ENCODE measurements around the gene DCDC1. TPM values are rescaled to one million over a fixed set of nuclear protein-coding genes. Genes with fewer than 3 reads are reported as not detected.

Gene DCDC1
- total RNA-seq, 4 donors from 2014 or later, result 0.06 to 1.7 (median 0.36) TPM; not detected in 1

- DNase-seq (ENCODE audit: low spot score) (no peak), ATAC-seq (ENCODE audit: low FRiP score) (no peak)
- TF ChIP-seq CTCF (IDR thresholded peaks at IDR 0.05), result no peak
Observed at GRCh38 chr11:31199378-31199777, 170.2 kb downstream of the DCDC1 start.

- no peak for TF ChIP-seq CTCF (IDR thresholded peaks at IDR 0.05)
- DNase-seq (ENCODE audit: low spot score), result no peak
- ATAC-seq (ENCODE audit: low FRiP score), result no peak
Observed at GRCh38 chr11:31173926-31174680, 195.4 kb downstream of the DCDC1 start.

DNA sequence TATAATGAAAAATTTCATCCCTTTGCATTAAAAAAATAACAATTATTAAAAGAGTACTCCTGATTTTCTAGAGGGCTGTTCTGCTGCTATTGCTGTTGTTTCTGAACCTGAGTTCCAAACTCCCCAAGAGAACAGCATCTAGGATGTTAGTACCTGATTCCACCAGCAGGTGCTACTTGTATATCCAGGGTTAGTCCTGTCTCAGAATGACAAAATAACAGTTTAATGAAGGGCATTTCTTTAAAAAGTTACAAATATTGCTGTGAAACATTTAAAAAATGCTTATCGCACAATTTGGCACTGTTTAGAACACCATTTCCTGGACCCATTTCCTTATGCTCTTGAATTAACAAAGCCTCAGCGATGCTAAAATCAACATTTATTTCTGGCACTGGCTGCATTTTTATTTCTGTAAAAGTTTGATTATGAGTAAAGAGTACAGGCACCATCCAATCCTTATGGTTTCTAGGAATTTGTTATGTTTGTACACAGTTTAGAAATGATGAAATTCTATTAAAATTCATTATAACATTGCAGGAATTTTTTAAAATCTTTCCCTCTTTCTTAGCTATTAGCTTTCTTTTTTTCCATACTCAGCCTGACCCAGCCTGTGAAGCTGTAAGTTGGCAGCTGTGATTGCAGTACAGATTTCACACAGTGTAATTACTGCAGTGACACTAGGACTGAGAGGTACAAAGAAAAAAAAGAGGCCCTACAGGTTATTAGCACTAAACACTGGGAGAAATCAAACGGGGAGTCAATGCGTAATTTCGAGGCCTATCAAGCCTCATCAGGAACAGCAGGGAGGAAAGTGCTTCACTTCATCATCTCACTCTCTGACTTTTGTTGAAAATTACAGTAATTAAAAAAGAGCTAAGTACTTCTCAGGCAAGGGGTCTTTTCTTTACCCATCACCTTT is 208.8 kb downstream of the DCDC1 start:
- ATAC-seq (ENCODE audit: low FRiP score), result no peak
- no peak for DNase-seq (ENCODE audit: low spot score)
- no peak for TF ChIP-seq CTCF (IDR thresholded peaks at IDR 0.05)

GRCh38 chr11:31150841-31151240 is 218.7 kb downstream of the DCDC1 start:
- no peak for ATAC-seq (ENCODE audit: low FRiP score)
- no peak for TF ChIP-seq CTCF (IDR thresholded peaks at IDR 0.05)
- no peak for DNase-seq (ENCODE audit: low spot score)

- ATAC-seq (ENCODE audit: low FRiP score), result no peak
- no peak for TF ChIP-seq CTCF (IDR thresholded peaks at IDR 0.05)
- no peak for DNase-seq (ENCODE audit: low spot score)
Observed at GRCh38 chr11:31150011-31150410, 219.5 kb downstream of the DCDC1 start.

DNA sequence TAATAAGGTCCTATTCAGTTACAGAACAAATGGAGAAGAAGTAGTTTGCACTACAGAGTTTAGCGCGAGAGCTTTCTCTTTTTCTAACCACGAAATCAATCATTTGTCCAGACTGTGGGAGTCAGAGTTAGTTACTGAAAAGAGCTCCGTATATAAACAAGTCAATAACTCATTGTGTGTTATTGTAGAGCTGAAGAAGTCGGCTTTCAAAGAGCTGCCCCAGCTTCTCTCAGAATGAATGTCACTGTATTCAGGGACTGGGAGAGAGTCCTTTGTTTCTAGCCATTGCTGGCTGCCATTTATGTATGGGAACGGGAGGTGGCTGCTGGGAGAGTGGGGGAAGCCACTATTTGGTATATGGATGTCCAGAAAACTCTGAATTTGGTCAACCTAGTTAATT is 227.8 kb downstream of the DCDC1 start:
- no peak for TF ChIP-seq CTCF (IDR thresholded peaks at IDR 0.05)
- ATAC-seq (ENCODE audit: low FRiP score) (no peak), DNase-seq (ENCODE audit: low spot score) (no peak)
